GOT3 (cell line): ENCODE data around the gene SIT1.
"Not testable (repeated sequence)": the region's sequence is repeated elsewhere in the genome, so short reads cannot be mapped to it uniquely, and the experiment has no call there.

ENCODE experiments used
- DNase-seq: peaks from one replicate; lab custom pipeline; 2025; ENCODE audit warnings: mixed read lengths; lab: John Stamatoyannopoulos, UW

The SIT1 gene

DNA sequence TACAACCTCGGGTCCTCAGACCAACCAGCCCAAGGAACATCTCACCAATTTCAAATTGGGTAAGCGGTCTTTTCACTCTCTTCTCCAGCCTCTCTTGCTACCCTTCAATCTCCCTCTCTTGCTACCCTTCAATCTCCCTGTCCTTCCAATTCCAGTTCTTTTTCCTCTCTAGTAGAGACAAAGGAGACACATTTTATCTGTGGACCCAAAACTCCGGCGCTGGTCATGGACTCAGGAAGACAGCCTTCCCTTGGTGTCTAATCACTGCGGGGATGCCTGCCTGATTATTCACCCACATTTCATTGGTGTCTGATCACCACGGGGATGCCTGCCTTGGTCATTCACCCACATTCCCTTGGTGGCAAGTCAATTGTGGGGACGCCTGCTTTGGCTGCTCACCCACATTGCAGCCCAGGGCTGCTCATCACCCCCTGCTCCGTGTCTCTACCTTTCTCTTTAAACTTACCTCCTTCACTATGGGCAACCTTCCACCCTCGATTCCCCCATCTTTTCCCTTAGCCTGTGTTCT is 13.2 kb downstream of the SIT1 start:
- DNase-seq: not testable (repeated sequence)

DNA sequence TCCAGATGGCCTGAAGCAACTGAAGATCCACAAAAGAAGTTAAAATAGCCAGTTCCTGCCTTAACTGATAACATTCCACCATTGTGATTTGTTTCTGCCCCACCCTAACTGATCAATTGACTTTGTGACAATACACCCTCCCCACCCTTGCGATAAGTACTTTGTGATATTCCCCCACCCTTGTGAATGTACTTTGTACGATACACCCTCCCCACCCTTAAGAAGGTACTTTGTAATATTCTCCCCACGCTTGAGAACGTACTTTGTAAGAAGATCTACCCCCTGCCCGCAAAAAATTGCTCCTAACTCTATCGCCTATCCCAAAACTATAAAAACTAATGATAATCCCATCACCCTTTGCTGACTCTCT is 13.9 kb downstream of the SIT1 start:
- DNase-seq: not testable (repeated sequence)

DNA sequence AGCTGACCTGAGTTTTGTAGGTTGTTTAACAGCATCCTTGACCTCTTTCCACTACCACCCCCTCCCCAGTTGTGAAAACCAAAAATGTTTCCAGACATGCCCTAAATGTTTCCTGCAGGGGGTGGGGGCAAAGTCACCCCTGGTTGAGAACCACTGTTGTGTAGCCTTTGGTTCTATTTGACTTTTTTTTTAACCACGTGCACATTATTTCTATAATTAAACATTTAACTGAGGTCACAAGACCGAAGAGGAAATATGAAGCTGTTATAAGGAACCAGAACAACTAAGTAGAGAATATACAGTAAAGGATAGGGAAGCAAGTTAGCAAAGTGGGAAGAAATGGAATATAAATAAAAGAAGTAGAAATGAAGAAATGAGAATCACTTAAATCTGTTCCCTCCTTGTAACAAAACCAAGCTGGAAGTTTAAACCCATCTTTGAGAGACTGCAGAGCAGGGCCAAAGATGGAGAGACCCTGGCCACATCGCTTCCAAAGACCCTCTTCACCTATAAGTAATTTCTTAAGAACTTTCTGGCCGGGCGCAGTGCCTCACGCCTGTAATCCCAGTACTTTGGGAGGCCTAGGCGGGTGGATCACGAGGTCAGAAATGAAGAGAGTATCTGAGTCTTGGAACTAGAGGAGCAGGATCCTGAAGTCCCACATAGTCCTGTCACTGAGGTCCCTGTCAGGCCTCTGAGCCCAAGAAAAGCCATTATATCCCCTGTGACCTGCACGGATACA is 14.4 kb downstream of the SIT1 start:
- no peak for DNase-seq

DNA sequence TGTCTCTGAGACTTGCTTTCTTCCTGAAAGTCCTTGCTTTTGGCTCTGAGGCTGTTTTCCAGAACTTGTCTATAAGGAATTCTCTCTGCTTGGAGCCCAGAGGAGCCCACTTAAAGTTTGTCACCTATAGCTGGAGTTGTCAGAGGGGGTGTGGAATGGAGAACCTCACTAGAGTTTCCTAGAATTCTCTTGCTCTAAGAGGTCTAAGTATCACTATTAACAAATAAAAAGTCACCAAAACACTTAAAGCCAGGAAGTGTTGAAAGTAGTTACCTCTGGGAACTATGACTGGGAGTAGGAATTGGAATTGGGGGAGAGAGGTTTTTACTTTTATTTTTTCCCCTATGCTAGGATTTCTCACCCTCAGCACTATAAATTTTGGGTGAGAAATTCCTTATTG is 15.0 kb downstream of the SIT1 start:
- no peak for DNase-seq

DNA sequence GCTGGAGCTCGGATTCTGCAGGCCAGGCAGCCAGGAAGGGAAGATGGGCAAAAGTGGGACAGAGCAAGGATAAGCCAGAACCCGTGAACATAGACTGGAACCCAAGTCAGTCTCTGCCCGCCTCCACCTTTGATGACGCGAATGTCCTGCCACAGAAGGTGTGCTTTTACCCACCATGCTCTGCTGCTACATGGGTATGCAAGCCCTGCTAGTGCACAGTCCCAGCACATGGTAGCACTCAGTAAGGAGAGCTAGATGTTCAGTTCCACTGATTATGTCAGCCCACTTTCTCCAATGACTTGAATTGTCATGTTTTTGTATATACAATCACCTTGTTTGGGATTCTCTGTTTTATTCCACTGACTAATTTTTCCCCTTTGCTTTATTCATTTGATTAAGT is 21.1 kb downstream of the SIT1 start:
- no peak for DNase-seq

DNA sequence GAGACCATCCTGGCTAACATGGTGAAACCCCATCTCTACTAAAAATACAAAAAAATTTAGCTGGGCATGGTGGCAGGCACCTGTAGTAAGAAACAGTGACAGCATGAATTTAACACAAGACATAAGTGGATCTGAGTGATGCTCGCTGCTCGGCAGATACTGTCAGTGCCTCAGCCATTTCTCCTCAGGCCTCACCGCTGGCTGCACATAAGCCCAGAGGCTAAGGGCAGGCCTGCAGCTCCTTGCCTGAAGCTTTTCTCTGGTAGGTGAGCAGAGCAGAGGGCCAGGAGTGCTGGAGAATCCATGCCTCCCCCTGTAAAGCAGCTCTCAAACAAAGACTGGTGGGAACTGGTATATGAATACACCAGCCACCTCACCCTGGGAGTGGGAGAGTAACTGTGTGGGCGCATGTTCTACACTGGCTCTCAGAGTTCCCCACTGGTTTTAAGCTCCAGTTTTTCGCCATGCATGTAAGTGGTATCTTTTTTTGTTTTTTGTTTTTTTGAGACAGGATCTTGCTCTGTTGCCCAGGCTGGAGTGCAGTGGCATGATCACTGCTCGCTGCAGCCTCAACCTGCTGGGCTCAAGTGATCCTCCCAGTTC is 22.2 kb downstream of the SIT1 start:
- DNase-seq: no peak

DNA sequence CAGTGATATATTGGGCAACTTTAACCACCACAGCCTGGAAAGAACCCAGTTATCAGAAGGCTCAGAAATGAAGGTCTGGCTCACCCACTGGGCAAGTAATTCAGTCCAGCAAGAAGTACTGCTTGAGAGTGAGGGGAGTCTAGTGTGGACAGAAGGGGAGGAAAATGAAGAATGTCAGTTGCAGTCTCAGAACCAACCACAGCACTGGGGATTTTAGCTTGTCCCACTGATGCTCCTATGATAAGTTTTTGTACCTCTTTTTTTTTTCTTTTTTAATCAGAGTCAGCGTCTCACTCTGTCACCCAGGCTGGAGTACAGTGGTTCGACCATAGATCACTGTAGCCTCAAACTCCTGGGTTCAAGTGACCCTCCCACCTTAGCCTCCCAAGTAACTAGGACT is 23.2 kb downstream of the SIT1 start:
- DNase-seq: no peak

DNA sequence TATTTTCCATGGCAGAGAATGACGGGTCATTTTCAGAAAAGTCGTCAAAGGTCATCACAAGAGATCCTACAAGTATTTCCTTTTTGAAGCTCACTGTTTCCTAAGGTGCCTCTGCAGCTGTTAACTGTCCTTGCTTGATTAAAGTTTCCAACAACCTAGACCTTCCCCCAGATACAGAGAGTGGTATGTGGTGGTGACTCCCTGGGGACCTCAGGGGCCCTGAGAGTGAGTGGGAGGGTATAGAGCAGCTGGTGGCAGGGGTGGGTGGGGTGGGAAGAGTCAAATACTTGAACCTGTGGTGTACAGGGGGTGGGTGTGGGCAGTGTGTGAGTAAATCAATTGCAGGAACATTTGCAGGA is 31.0 kb downstream of the SIT1 start:
- DNase-seq: no peak

DNA sequence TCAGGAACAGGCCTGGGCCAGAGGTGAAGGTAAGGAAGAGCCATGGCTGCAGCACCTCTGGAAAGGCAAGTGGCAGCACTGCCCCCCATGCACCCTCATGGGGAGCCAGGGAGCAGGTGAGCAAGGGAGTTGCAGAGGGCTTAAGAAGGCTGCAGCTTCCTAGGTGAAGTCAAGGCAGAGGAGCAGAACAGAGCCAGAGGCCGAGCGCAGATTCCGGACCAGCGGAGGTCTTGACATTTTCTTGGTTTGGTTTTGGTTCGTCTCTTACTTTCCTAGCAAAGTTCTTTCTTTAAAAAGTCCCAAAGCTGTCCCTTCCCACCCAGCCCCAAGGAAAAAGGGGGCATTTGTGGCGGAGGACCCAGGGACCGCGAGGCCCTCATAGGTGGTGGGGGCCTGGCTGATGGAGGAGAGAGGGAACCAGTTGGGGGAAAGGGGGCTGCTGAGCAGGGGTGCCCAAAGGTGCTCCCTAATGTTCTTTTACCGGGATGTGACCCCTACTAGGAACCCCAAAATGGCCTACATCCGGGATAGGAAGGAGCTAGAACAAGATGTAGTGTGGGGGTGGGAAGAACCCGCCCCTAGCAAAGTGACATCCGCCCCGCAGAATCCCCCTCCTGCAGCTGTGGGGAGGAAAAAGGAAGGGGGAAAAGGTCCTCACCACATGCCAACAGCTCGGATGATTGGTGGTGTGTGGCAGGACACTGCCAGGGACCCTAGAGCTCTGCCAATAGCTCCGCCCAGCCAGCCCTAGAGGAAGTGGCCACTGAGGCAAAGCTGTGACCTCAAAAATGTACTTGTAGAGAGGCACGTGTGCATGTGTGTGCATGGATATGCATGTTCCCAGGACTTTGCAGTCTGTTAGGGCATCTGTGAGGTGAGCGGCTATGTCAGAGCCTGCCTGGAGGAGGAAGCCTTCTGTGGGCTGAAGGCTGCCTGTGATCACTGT is 31.6 kb downstream of the SIT1 start:
- DNase-seq: no peak

DNA sequence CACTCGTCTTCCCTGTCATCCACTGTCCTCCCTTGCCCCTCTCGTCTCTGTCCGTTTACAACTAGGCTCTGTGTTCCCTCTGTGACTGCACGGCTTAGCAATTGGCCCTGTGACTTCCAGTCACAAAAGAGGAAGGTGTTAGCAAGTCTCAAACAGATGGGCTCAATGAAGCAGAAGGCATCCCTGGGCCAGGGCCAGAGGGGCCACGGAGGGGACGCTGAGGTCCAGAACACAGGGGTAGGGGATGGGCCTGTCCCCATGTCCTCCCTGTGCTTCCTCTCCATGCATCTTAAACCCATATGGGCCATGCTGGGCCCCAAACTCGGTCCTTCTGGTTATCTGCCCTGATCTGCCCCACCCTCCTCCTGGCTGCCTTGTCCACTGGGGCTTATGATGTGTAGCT is 32.4 kb downstream of the SIT1 start, which contains the start of gene CD72:
TSS of gene CD72 (minus strand) at position 89 of the 403 bp plus-strand sequence. CDS start 110 bp downstream, outside the sequence.
- no peak for DNase-seq

DNA sequence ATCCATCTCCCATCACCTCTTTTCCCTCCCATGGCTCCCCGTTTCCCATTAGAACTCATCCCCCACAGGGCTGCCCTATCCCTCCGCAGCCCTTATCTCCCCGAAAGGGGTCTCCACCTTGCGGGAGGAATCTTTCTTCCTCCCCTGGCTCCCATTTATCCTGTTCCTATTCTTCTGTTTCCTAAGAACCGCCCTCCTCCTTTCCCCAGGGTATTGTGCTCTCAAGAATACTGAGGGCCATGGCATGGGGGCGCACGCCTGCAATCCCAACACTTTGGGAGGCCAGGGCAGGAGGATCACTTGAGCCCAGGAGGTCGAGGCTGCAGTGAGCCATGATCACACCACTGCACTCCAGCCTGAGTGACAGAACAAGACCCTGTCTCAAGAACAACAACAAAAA is 33.2 kb downstream of the SIT1 start:
- no peak for DNase-seq

DNA sequence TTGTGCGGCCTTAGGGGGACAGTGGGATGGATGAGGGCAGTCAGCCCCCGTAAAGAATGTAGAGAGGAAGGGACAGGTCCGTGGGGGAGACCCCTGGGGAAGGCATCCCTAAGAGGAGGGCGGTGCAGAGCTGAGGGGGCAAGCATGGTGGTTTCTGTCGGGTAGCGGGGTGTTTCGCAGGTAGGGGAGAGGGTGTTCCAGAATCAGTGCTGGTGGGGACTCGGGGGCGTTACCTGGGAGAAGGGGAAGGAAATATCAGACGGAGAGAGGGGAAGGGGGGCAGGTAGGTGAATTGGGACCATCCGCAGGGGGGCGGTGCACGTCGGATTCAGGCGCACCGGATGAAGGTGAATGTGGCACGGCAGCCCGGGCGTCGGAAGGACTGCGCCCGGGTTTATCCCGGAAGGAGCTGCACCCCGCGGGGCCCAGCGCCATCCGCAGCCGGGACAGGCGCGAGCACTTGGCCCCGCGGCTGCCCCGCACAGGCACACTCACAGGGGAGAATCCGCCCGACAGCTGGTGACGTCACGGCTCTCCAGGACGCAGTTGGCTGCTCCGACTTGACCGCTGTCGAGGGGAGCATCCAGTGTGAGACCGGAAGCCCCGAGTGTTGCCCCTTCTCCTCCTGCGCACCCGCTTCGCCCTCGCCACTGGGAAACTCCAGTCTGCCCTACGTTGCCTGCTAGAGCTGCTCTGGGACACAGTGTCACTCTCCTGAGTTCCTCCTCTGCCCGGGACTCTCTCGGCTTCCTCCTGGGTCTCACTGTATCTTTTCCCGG is 33.9 kb downstream of the SIT1 start:
- DNase-seq: peak; percentile 7

DNA sequence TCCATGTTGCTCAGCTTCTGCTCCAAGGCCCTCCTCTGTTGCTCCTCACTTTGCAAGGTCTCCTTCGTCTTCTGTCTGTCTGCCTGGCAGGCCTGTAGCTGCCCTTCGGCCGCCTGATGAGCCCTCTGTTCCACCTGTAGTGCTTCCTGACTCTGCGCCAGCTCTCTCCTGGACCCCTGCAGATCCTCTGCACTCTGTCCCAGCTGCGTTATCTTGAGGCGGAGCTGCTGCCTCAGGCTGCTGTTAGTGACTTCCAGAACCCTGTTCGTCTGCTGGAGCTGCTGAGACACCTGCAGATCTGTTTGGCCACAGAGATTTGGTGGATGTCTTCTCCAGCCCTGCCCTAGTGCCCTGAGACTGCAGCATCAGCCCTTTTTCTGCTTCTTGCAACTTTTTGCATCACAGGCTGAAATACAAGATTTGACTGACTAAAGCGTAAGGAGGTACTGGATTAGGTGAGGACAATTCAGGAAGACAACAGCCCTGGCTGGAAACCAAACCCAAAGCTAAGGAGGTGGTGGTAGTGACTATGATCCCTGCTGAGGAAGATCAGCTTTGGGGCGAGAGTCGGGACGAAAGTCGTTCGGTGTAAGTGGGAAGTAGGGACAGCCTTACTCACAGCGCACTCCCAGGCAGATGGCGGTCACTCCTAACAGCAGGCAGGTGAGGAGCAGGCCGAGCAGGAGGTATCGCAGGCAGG is 34.6 kb downstream of the SIT1 start:
- no peak for DNase-seq

DNA sequence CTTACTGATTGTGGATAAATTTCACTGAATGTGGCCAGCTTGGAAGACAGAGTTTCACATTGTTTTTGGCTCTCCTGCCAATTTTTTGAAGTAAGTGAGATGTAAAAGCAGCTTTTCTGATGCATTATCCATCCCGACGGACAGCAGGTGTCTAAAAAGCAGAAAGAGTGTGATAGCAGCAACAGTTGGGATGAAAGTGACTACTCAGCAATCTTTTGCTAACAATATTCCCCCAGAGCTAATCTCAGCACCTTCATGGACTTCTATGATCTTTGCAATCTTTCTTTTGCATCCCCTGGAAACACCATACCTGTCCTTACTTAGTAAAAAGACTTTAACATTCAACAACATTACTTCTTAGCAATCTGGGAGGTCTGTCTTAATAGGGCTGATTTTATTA is 37.9 kb downstream of the SIT1 start:
- DNase-seq: no peak

DNA sequence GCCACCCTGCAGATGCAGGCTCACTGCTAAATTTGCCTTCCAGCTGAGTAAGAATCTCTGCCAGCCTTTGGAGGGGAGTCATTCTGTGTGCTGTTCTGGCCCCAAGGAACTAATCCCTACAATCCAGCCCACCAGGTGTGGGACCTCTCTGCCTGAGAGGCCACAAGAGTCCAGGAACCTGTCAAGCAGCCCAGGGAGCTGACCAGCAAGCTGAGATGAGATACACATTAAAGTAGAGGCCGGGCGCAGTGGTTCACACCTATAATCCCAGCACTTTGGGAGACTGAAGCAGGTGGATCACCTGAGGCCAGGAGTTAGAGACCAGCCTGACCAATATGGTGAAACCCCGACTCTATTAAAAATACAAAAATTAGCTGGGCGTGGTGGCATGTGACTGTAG is 38.7 kb downstream of the SIT1 start:
- DNase-seq: not testable (repeated sequence)

DNA sequence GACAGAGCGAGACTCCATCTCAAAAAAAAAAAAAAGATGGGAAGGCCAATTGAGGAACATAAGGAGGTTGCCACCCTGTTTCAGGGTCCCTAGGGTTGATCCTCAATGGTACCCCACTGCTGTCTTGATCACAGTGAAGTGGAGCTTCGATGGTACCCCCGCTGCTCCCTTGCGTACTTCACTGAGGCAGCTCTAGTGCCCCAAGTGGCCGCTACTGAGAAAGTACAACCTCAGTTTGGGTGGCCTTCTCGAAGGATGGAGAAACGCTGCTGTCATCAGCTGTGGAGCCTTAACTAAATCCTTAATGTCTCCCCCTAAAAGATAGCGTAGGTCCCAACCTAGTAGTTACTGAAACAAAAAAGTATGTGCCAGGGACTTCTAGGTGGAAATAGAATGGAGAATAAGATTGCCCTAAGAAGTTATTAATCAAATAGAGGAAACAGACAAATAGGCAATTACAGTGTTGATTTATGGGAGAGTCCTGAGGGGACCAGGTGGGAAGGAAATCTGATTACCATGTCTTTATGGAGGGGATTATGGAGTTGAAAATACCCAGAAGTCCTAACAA is 39.4 kb downstream of the SIT1 start:
- DNase-seq: no peak

DNA sequence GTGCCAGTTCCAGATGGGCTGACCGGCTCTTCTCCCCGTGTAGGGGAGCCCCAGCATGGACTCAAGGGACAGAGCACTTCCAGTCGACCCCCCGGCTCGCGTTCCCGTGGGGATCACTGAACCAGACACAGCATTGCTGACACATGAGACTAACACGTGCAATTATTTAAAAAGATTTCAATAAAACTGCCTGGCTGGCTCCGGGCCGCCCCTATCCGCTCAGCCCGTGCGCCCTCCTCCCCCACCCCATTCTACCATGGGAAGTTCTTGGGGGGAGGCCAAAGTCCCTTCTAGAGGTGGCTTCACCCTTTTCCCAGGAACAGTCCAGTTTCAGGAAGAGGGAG is 40.9 kb downstream of the SIT1 start:
- DNase-seq: no peak

DNA sequence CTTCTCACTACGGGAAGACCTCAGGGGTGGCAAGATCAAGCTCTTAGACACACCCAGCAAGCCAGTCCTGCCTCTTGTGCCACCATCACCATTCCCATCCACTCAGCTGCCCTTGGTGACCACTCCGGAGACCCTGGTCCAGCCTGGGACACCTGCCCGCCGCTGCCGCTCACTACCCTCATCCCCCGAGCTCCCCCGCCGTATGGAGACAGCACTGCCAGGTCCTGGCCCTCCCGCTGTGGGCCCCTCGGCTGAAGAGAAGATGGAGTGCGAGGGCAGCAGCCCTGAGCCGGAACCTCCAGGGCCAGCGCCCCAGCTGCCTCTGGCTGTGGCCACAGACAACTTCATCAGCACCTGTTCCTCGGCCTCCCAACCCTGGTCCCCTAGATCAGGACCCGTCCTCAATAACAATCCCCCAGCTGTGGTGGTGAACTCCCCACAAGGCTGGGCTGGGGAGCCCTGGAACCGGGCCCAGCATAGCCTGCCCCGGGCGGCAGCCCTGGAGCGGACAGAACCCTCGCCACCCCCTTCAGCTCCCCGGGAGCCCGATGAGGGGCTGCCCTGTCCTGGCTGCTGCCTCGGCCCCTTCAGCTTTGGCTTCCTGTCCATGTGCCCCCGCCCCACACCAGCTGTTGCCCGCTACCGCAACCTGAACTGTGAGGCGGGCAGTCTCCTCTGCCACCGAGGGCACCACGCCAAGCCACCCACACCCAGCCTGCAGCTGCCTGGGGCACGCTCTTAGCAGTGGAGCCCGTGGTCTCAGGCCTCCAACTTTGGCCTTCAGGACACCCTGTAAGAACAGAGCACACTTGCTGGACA is 41.5 kb downstream of the SIT1 start:
- no peak for DNase-seq

DNA sequence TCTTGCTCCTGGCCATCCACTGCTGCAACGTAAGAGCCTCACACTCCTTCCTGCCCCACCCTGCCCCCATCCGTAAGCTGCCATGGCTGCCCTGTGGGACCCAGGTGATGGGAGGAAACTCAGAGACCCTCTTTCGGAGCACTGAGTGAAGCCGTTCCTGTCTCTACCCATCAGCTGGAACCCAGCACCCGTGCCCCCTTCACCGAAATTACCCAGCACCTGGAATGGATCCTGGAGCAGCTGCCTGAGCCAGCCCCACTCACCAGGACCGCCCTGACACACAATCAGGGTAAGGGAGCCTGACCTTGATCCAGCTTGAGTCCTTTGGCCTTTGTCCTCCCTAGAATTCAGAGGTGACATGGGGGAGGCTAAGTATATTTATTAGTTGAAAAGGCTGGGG is 42.5 kb downstream of the SIT1 start:
- no peak for DNase-seq

DNA sequence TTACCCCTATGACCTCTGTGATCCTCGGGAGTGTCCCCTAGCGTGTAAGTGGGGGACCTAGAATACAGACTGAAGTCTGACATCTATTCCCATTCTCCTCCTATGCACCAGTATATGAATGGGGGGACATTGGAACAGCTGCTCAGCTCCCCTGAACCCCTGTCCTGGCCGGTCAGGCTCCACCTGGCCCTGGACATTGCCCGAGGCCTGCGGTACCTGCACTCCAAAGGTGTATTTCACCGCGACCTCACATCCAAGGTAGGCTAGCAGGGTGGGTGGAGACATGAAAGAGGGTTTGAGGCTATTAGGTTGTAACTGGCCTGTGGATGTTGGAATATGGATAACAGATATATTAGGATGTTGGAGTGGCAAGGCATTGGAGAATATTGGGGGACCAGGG is 44.0 kb downstream of the SIT1 start:
- no peak for DNase-seq
